Gastrocnemius medialis (tissue), 4 donors: Measurements from ENCODE around the gene AURKAIP1.

ENCODE experiments used
- CTCF ChIP-seq, 5 experiments: fragments of 450-650 bp in 3 of 5; fragments of 200-600 bp in 2 of 5; sonication (generic) in 2 of 5; IDR thresholded peaks in 4 of 5; conservative IDR thresholded peaks in 1 of 5; 1 replicate in 4 of 5; 2 replicates in 1 of 5; pipeline ENCODE4 v1.5.1; 2016 to 2019; ENCODE audit warnings: antibody characterized with exemption in 5 of 5, mild to moderate bottlenecking in 3 of 5, moderate library complexity in 3 of 5
- POLR2A ChIP-seq, 2 donors: fragments of 450-650 bp; IDR thresholded peaks; one replicate each; pipeline ENCODE4 v1.6.1; 2017; ENCODE audit warnings: antibody characterized with exemption in 2 of 2, mild to moderate bottlenecking in 2 of 2, moderate library complexity in 2 of 2

DNA sequence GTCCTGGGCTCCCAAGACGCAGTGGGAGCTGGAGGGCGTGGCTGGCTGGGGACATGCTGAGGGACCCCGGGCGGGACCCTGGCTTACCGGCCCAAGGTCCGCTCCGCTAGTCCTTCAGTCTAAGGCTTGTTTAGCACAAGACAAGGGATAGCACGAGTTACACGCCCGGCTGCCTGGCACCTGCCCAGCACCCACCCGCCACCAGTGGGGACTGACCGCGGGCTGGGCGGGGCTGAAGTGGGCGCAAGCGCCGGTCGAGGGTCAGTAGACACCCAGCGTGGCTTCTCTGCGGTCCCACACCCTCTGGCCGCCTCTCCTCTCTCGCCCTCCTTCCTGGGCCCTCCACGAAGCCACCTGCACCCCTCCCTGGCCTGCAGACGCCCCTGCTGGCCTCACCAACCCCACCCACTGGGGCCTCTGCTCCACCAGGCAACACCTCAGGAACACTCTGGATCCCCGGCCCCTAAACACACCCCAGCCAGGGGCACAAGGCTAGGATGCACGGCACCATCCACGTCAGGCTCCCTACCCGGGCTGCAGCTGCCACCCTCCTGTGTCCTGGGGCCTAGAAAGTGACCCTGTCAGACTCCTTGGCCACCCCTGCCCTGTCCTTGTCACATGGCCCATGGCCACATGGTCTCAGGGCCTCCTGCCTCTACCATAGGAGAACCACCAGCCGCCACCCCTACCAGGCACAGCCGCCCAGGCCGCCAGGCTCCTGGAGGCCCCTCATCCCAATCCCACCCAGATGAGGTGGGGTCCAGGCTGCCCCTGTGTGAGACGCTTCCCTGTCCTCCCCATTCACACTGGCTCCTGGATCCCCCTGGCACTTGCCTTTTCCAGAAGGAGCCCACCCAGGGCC is 37.8 kb downstream of the AURKAIP1 start:
- no peak for TF ChIP-seq CTCF (IDR thresholded peaks at IDR 0.05 in 4 of 5, conservative IDR thresholded peaks at IDR 0.05 in 1 of 5)
- TF ChIP-seq POLR2A (IDR thresholded peaks at IDR 0.05): no peak
